ENCODE data around the gene THADA.

DNA sequence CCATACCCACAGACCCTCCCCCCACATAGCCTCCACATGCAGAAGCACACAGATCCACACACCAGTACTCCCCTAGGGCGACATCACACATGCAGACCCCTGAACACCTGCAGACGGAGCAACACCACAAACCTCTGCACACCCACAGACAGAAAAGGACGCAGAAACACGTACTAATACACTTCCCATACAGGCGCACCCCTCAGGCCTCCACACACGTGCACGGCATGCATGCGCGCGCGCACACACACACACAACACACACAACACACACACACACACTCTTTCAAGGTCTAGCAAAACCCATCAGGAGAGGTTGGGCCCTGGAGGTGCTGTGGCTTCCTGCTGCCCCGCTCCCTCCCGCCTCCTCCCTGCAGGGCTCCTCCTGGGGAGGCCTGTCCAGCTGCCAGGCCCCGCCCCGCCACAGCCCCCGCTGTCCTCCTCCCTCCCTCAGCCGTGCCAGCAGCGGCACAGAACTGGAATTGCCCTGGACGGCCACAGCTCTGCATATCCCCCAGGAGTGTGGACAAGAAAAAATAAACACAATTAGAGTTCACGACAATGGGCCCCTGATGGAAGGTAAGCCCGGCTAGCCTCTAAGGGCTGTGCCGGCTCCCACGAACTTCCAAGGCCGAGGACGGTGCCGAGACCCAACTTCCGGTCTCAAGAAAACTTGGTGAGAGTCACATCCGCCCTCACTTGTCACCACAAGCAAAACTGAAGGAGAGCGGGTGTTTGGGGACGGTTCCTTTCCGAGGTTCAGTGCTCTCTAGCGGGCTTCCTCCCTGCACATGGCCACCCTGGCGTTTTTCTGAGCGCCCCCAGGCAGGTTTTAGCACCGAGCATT is 376.2 kb downstream of the THADA start:
- TF ChIP-seq YY1 (IDR thresholded peaks at IDR 0.05; ENCODE audit: insufficient read depth, insufficient read length): no peak
- TF ChIP-seq SUZ12 (IDR thresholded peaks at IDR 0.05; ENCODE audit: extremely low read depth, insufficient read depth, insufficient read length): no peak

Data from NT2/D1 (cell line).